ENCODE results near the gene SLCO2A1.

DNA sequence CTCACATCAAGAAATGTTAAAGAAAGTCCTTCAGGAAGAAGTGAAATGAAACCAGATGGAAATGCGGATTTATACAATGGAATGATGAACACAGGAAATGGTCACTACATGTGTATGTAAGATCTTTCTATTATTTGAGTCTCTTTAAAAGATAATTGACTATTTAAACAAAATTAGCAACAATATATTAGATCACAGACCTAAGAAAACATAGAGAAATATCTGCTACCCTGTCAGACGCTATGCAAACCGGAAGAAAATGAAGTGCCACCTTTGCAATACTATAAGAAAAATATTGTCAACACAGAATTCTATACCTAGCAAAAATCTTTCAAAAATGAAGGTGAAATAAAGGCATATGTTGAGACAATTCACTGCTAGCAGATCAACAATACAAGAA lies 151.2 kb downstream of the SLCO2A1 start:
- TF ChIP-seq, protein P1, sequence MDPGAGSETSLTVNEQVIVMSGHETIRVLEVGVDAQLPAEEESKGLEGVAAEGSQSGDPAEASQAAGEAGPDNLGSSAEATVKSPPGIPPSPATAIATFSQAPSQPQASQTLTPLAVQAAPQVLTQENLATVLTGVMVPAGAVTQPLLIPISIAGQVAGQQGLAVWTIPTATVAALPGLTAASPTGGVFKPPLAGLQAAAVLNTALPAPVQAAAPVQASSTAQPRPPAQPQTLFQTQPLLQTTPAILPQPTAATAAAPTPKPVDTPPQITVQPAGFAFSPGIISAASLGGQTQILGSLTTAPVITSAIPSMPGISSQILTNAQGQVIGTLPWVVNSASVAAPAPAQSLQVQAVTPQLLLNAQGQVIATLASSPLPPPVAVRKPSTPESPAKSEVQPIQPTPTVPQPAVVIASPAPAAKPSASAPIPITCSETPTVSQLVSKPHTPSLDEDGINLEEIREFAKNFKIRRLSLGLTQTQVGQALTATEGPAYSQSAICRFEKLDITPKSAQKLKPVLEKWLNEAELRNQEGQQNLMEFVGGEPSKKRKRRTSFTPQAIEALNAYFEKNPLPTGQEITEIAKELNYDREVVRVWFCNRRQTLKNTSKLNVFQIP (CRISPR knock-in tag; IDR thresholded peaks at IDR 0.05; ENCODE audit: borderline replicate concordance, low read depth), result no peak
- no peak for TF ChIP-seq PATZ1 (CRISPR knock-in tag; IDR thresholded peaks at IDR 0.05; ENCODE audit: borderline replicate concordance)
- no peak for TF ChIP-seq ARNTL (CRISPR knock-in tag; IDR thresholded peaks at IDR 0.05; ENCODE audit: borderline replicate concordance, low read depth)
- no peak for TF ChIP-seq OSR1 (CRISPR knock-in tag; IDR thresholded peaks at IDR 0.05)
- no peak for TF ChIP-seq TOX (CRISPR knock-in tag; IDR thresholded peaks at IDR 0.05; ENCODE audit: borderline replicate concordance)
- no peak for TF ChIP-seq BACH2 (CRISPR knock-in tag; IDR thresholded peaks at IDR 0.05; ENCODE audit: borderline replicate concordance)
